D721Med (cell line): ENCODE measurements around the gene GATA2.

Experiments used
- DNase-seq: peaks from one replicate; pipeline ENCODE4 v3.0.0; 2011; ENCODE audit warnings: low spot score; ENCODE audit not compliant: insufficient read length
- FAIRE-seq: peaks from 2 replicates; lab custom pipeline; 2011; peaks lifted over from hg19 to GRCh38; lab: Jason Lieb, UNC
- TF ChIP-seq, protein P1 (sequence below): IDR thresholded peaks from 2 replicates; pipeline ENCODE4 v1.5.1; 2012; ENCODE audit warnings: mild to moderate bottlenecking, control low read depth; ENCODE audit not compliant: insufficient read depth; ENCODE audit errors: missing control alignments

GATA2 gene

GRCh38 chr3:128462341-128462910 is 30.6 kb downstream of the GATA2 start:
- DNase-seq (no peak), FAIRE-seq (no peak)
- TF ChIP-seq, protein P1, sequence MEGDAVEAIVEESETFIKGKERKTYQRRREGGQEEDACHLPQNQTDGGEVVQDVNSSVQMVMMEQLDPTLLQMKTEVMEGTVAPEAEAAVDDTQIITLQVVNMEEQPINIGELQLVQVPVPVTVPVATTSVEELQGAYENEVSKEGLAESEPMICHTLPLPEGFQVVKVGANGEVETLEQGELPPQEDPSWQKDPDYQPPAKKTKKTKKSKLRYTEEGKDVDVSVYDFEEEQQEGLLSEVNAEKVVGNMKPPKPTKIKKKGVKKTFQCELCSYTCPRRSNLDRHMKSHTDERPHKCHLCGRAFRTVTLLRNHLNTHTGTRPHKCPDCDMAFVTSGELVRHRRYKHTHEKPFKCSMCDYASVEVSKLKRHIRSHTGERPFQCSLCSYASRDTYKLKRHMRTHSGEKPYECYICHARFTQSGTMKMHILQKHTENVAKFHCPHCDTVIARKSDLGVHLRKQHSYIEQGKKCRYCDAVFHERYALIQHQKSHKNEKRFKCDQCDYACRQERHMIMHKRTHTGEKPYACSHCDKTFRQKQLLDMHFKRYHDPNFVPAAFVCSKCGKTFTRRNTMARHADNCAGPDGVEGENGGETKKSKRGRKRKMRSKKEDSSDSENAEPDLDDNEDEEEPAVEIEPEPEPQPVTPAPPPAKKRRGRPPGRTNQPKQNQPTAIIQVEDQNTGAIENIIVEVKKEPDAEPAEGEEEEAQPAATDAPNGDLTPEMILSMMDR, result no peak

DNA sequence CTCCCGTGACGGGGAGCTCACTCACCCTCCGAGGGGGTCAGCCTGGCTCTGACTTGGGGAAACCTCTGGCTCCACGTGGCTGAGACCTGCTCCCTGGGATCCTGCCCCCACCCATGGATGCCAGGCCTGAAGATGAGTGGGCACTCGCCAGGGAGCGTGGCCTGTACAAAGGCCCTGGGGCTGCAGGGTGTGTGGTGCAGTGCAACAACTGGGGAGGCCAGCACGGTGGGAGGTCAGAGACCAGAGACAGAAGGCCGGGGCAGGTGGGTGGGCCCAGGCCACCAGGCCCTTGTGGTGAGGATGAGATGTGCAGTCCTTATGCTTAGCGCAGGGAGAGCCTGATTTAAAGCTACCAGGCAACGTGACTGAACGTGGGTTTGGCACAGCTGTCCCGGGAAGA is 31.3 kb downstream of the GATA2 start:
- FAIRE-seq (no peak), DNase-seq (no peak)
- TF ChIP-seq, protein P1, result no peak

GRCh38 chr3:128459461-128459820 is 33.6 kb downstream of the GATA2 start:
- TF ChIP-seq, protein P1, result no peak
- DNase-seq (no peak), FAIRE-seq (no peak)

DNA sequence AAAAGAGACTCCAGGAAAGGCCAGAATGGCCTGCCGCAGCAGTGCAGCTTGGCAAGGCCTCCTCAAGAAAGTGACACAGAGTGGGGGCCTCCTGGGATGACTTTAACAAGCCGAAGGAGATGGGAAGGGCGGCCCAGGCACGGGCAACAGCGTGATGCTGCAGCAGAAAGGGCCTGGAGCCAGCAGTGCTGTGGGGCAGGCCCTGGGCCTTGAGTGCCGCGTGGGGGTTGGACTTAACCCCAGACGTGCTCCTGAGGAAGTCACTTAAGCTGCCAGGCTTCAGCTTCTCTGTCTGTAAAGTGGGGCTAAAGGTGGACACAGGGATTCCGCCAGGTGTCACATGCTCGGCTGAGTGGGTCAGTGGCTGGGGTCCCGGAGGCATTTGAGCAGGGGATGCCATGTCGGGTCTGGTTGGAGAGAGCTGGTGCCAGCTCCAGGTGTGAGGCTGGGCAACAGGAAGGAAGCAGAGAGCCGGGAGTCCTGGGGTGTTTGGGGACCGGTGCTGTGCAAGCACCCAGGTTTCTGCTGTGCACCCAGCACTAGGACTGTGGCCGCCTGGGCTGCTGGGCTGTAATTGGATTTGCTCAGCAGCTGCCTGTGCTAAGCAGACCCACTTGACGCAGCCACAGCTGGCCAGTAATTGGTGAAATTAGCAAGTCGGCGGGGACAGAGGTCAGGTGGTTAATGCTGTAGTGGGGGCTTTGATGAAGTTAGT is 34.1 kb downstream of the GATA2 start:
- no peak for DNase-seq
- TF ChIP-seq, protein P1, result no peak
- FAIRE-seq, result no peak

GRCh38 chr3:128457937-128458336 is 35.1 kb downstream of the GATA2 start:
- TF ChIP-seq, protein P1, result no peak
- DNase-seq (no peak), FAIRE-seq (no peak)

DNA sequence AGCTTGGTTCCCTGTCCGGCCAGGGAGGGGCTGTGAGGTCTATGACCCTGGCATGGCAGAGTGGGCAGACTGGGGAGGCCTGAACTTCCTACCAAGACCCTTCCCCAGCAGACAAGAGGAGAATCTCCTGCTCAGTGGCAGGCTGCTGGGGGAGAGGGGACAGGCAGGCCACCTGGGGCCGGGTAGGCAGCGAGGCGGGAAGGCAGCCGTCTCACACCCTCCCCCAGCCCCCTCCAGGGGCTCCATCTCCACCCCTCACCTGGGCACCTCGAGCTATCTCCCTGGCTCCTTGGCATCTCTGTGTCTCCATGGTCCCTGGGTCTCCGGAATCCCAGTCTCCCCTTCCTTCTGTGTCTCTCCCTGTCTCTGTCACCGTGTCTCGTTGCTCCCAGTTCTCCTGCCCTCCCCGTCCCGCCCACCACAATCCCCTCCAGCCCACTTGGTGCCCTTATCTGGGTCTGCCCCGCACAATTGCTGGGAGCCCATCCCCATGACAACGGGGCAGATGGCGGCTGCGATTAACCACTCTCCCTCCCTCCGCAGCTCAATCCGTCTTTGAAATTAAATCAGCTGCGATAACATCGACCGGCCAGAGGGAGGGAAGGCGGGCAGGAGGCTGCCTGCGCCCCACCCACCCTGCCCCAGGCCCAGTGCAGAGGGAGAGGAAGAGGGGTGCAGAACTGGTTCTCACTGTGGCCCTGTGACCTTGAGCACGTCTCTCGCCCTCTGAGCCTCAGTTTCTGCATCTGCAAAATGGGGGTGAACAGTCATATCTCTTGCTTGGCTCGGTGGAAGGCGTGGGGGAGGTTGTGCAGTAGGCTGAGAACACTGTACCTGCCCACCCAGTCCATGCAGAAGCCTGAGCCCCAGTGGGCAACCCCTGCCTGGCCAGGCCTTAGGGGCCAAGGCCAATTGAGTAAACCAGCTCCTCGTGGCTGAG is 36.0 kb downstream of the GATA2 start:
- TF ChIP-seq, protein P1, result no peak
- peak; percentile 94 for DNase-seq
- no peak for FAIRE-seq
